ENCODE data around the gene VWA5B1.

The VWA5B1 gene

DNA sequence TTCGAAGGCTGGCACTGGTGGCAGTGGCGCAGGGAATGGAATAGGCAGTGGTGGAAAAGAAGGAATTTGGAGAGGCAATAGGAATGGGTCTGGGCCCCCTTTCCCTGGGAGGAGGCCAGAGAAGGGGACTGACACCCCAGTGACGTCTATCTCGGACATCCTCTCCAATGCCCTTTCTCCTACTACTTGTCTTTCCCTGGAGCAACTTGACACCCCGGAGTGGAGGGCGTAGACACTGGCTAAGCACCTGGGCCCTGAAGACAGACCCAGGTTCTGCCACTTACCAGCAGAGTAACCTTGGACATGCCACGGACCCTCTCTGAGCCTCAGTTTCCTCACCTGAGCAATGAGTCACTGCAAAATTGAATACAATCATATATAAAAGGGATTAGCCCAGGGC is 108.5 kb downstream of the VWA5B1 start:
- no peak for DNase-seq

DNA sequence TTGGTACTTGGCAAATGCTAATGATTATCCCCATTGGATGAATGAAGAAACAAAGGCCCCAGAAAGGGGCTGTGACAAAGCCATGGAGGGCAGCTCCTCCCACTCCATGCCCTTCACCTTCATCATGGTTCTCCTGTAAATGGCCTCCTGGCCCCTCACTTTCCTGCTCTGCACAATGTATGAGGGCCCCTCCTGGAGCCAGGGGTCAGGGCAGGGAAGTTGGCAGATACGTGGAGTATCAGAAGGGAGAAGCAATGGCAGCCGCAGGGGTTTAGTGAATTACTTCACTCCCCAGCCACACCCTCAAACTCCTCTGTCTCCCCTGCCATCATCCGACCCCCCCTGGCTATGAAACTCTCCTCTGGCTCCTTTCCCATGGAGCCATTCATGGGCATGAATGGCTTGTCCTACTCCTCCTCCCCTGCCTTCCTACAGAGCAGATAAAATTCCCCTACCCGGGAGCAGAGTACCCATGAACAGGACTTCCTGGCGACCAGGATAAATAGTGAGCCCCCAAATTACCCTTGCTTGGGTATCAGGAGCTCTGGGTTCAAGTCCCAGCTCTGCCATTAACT is 109.0 kb downstream of the VWA5B1 start:
- no peak for DNase-seq

DNA sequence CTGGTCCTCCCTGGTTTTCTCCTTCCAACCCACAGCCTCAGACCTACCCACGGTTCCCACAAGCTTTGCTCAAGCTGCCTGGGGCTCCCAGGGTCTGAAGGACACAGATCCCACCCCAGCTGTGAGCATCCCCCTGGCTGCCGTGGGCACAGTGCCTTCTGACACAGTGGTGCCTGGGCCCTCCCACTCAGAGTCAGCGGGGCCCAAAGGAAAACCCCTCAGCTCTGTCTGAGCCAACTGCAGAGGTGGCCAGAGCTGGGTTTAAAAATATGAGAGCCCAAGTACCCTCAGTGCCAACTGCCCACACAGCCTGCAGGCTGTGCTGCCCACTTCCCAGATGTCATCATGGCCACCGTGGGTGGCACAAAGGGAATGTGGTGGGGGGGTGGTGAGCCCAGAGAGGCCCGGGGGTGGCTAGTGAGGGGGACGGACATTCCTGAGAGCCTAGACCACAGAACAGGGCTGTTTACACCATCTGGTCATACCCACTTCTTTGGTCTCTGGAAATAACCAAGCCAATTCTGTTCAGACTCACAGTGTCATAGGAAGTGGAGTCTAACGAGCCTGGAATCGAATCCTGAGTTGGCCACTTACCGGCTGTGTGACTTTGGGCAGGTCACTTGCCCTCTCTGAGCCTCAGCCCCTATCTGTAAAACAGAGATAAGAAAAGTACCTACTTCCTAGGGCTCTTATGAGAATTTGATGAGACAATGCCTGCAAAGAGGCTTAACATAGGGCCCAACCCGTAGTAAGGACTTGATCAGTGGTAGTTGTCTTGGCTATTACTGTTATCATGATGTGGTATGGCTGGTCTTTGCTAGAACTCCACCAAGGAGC is 109.9 kb downstream of the VWA5B1 start:
- DNase-seq, result no peak

DNA sequence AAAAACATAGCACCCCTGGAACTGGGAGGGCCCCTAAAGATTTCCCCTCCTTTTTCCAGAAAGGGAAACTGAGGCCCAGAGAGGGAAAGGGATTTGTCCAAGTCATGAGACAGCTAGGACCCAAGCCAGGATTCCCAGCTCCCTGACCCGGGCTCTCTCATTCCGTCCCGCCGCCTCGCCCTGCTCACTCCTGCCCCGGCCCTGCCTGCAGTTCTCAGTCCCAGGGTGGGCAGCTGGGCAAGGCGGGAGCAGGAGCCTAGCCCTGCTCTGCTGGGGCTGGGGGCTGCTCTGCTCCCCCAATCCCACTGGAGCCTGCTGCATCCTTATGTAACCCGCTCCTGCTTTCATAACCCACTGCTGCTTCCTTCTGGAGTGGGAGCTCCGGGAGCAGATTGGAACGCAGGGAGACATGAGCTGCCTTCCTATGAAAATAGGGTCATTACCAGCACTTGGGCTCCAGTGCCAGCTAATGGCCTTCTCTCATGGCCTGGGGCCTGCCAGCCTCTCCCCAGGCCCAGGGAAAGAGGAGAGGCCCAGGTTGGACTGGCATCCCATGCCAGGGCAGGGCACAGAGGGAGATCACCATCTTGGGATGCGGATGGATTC is 110.8 kb downstream of the VWA5B1 start:
- DNase-seq, result no peak

DNA sequence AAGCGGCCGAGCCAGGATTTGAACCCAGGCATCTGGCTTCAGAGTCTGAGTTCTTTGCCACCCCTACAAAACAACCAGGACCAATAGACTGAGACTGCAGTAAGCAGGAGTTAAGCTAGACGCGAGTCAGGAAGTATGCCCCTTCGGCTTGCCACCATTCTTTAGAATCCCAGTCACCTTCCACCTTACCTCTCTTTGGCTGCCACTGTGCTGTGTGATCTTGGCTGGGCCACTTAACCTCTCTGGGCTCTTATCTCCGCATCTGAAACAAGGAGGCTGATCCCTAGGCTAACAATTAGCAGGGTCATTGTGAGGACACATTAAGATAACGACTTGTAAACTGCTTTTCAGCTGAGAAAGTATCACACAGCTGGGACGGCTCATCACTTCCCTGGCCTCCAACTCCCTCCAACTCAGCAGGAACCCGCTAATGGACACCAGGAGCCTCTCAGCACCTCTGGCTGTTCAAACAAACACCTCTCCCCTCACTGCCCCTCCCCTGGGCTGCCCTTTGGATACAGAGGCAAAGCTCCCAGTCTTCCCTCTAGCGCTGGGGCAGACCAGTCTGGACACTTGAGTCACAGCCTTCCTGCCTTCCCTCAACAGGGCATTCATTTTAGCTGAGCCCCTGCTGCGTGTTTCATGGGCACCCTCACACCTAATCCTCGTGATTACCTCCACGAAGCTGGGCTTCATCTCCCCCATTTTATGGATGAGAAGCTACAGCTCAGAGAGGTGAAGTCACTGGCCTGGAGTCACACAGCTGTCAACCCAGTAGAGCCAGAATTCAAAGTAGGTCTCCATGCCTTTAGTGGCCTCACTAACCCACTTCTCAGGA is 112.1 kb downstream of the VWA5B1 start:
- DNase-seq, result no peak

DNA sequence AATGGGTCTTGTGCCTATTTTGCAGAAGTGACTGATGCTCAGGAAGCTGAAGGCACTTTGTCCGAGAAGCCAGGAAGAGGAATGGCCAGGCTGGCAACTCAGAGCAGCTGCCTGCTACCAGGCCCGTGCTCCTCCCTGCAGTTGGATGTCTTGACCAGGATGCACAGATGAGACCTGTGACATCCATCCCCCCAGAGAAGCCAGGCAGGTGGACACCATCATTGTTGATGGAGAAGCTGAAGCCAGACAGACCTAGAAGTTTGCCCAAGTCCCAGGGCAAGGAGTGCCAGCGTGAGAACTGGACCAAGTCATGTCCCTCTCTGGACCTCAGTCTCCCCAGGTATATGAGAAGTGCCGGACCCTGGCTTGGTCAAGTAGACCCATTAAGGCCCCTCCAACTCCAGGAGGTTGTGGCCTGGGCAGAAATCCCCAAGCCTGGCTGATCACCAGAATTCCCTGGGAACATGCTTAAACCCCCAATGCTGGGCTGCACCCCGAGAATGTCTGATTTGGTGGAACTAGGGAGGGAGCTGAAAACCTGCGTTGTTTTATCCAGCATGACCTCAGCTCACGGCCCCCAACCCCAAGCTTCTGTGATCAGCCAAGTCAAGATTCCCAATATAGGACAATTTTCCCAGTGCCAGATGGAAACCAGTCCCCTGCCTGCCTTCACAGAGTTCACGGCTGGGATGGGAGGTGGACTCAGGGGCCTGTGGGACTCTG is 112.9 kb downstream of the VWA5B1 start:
- DNase-seq, result no peak

DNA sequence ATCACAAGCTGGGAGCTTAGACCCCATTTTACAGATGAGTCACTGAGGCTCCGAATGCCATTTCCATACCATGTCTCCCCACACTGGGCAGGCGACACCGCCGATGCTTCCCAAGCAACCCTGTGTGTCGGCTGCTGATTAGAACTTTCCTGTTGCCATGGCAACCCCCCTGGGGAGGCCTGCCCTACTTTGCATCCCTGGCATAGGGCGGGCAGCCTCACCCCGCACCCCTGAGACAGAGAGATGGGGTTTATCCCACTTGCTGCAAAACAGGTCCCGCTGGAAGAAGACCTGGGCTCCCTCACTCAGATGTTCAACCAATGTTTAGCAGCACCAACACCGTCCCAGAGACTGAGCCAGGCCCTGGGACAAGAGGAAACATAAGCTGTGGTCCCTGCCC is 113.8 kb downstream of the VWA5B1 start:
- DNase-seq, result no peak
